ENCODE results near the gene ZNF804B.

The ZNF804B gene

GRCh38 chr7:88985295-88985694 lies 225.8 kb downstream of the ZNF804B start:
- no peak for DNase-seq (ENCODE audit: low read depth in 1 of 2, low spot score in 1 of 2)
- no peak for TF ChIP-seq POLR2AphosphoS5 (IDR thresholded peaks at IDR 0.05; ENCODE audit: low read depth)
- no peak for TF ChIP-seq CTCF (IDR thresholded peaks at IDR 0.05; ENCODE audit: insufficient read depth, low read length)
- TF ChIP-seq GABPA (IDR thresholded peaks at IDR 0.05; ENCODE audit: low read depth) = no peak
- TF ChIP-seq SPI1 (IDR thresholded peaks at IDR 0.05; ENCODE audit: borderline replicate concordance, low read depth) = no peak
- no peak for TF ChIP-seq REST (IDR thresholded peaks at IDR 0.05; ENCODE audit: insufficient replicate concordance, low read depth)
- Histone ChIP-seq H3K4me3 (replicated peaks; ENCODE audit: insufficient read depth, low read length) (no peak overlapping the region), H3K27ac (replicated peaks) (no peak overlapping the region), H3K27me3 (ENCODE audit: insufficient read depth, poor library complexity, severe bottlenecking) (no peaks in the 10 kb centered on the region)

GRCh38 chr7:89001306-89001705 lies 241.8 kb downstream of the ZNF804B start:
- Histone ChIP-seq H3K27me3 (ENCODE audit: insufficient read depth, poor library complexity, severe bottlenecking) (no peaks in the 10 kb centered on the region), H3K4me3 (replicated peaks; ENCODE audit: insufficient read depth, low read length) (no peak overlapping the region), H3K27ac (replicated peaks) (no peak overlapping the region)
- DNase-seq (ENCODE audit: low read depth in 1 of 2, low spot score in 1 of 2) = no peak
- TF ChIP-seq POLR2AphosphoS5 (IDR thresholded peaks at IDR 0.05; ENCODE audit: low read depth) (no peak), SPI1 (IDR thresholded peaks at IDR 0.05; ENCODE audit: borderline replicate concordance, low read depth) (no peak), GABPA (IDR thresholded peaks at IDR 0.05; ENCODE audit: low read depth) (no peak), CTCF (IDR thresholded peaks at IDR 0.05; ENCODE audit: insufficient read depth, low read length) (no peak), REST (IDR thresholded peaks at IDR 0.05; ENCODE audit: insufficient replicate concordance, low read depth) (no peak)

- Histone ChIP-seq H3K4me3 (replicated peaks; ENCODE audit: insufficient read depth, low read length) (no peak overlapping the region), H3K27me3 (ENCODE audit: insufficient read depth, poor library complexity, severe bottlenecking) (no peaks in the 10 kb centered on the region), H3K27ac (replicated peaks) (no peak overlapping the region)
- TF ChIP-seq POLR2AphosphoS5 (IDR thresholded peaks at IDR 0.05; ENCODE audit: low read depth) (no peak), SPI1 (IDR thresholded peaks at IDR 0.05; ENCODE audit: borderline replicate concordance, low read depth) (no peak), REST (IDR thresholded peaks at IDR 0.05; ENCODE audit: insufficient replicate concordance, low read depth) (no peak), GABPA (IDR thresholded peaks at IDR 0.05; ENCODE audit: low read depth) (no peak), CTCF (IDR thresholded peaks at IDR 0.05; ENCODE audit: insufficient read depth, low read length) (no peak)
- DNase-seq (ENCODE audit: low read depth in 1 of 2, low spot score in 1 of 2) = no peak
Measured at GRCh38 chr7:89002981-89003956, 243.8 kb downstream of the ZNF804B start.
